Fibroblast of the aortic adventitia (primary cell): ENCODE results near the gene TMEM191C. TPM values are rescaled to one million over a fixed set of nuclear protein-coding genes. Genes with fewer than 3 reads are reported as not detected.
"Not testable (repeated sequence)": the region's sequence is repeated elsewhere in the genome, so short reads cannot be mapped to it uniquely, and the experiment has no call there.

Experiments
- DNase-seq: peaks from one replicate; pipeline ENCODE4 v3.0.0-alpha.2; 2010; ENCODE audit warnings: low read depth
- H3K4me3 ChIP-seq: 2 replicates; pipeline ENCODE4 v1.5.1; 2011; ENCODE audit warnings: low read depth, mild to moderate bottlenecking, control low read depth, low read length, moderate library complexity
- total RNA-seq: library from RNA; depleted of rRNA; stranded (reverse); fragments of >200 nt; gene quantifications from 2 replicates; pipeline ENCODE4 v1.2.3, GENCODE V29; 2012; ENCODE audit warnings: low replicate concordance

The TMEM191C gene
- total RNA-seq, 1 donor: 0.45 TPM

DNA sequence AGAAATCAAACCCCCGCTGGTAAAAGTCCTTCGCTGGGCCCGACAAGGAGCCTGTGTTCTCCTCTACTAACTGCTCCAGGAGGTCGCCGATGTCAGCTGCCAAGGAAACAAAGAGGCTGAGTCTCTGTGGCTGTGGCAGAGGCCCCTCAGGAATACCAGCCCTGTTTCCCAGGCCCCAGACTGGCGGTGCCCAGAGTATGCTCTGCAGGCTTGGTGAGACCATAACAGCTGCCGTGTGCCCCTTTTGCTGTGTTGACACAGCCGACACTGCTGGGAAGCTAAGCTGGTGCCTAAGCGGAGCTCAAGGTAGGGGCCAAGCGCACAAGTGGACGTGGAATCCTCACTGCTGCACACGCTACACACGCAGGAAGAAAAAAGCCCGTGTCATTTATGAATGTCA lies 16.9 kb downstream of the TMEM191C start:
- not testable (repeated sequence) for DNase-seq

DNA sequence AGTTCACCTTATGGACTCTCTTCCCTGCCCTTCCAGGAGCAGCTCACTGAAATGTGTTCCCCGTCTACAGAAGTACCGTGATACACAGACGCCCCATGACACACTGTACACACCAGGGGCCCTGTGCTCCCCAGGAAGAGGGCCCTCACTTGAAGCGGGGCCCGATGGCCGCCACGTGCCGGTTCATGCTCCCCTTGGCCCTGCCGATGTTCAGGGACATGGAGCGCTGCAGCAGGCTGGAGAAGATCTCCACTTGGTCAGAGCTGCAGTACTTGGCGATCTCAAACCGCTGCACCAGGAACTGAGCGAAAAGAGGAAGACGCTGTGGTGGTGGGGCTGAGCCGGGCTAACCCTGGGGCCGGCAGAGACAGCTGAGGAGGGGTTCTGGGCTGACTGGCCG lies 20.5 kb downstream of the TMEM191C start:
- H3K4me3 ChIP-seq, DNase-seq: not testable (repeated sequence)

More for the DNA sequence above, 16.9 kb downstream of the TMEM191C start:
- not testable (repeated sequence) for H3K4me3 ChIP-seq

DNA sequence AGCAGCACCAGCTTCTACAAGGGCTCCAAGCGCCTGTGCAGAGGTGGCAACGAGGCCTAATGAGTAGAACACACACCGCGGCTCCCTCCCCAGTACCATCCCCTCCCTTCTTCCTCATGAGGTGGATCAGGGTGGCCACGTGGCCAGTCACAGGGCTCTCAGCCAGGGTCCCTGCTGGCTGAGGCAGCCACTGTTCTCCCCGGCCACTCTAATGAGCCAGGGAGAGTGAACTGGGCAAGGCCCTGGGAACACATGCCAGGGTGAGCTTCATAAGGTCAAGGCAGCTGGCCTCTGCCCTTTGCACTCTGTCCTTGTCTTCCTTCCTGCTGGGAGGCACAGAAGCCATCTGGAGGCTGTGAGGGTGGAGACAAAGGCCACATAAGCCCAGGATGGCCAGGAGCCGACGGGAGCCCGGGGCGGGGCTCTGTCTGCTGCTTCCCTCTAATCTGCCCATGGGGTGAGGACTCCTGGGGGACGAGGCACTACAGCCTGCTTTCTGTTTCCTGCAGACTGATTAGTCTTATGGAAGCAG lies 22.0 kb downstream of the TMEM191C start:
- not testable (repeated sequence) for H3K4me3 ChIP-seq, DNase-seq

DNA sequence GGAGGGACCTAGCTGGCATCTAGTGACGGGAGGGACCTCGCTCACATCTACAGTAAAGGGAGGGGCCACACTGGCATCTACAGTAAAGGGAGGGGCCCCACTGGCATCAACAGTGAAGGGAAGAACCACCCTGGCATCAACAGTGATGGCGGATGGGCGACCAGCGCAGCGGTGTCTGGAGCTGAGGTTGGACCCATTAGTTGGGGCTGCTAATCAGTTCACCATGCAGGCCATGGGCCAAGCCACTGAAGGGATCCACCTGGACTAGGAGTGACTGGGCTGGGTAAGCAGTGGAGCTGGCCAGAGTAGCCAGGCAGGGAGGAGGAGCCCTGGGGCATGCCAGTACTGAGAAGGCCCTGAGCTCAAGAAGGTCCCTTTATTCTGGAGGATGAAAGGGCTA lies 23.4 kb downstream of the TMEM191C start:
- not testable (repeated sequence) for H3K4me3 ChIP-seq, DNase-seq

DNA sequence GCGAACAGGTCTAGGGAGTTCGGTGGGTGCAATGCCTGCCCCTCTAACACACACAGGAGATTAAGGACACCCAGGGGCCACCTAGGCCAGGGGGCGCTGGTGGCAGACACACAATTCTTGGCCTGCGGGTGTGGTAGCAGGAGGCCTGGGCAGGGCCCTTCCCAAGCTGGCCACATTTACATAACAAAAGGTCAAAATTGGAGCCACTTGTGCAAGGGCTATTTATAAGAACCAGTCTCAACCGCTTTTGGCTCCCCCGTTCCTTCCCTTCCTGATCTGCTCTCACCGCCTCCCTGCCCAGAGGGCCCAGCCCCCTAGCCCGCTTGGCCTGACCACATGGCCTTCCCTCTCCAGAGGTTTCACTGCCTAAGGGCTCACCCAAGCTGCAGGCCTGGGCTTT lies 25.1 kb downstream of the TMEM191C start:
- not testable (repeated sequence) for DNase-seq, H3K4me3 ChIP-seq

DNA sequence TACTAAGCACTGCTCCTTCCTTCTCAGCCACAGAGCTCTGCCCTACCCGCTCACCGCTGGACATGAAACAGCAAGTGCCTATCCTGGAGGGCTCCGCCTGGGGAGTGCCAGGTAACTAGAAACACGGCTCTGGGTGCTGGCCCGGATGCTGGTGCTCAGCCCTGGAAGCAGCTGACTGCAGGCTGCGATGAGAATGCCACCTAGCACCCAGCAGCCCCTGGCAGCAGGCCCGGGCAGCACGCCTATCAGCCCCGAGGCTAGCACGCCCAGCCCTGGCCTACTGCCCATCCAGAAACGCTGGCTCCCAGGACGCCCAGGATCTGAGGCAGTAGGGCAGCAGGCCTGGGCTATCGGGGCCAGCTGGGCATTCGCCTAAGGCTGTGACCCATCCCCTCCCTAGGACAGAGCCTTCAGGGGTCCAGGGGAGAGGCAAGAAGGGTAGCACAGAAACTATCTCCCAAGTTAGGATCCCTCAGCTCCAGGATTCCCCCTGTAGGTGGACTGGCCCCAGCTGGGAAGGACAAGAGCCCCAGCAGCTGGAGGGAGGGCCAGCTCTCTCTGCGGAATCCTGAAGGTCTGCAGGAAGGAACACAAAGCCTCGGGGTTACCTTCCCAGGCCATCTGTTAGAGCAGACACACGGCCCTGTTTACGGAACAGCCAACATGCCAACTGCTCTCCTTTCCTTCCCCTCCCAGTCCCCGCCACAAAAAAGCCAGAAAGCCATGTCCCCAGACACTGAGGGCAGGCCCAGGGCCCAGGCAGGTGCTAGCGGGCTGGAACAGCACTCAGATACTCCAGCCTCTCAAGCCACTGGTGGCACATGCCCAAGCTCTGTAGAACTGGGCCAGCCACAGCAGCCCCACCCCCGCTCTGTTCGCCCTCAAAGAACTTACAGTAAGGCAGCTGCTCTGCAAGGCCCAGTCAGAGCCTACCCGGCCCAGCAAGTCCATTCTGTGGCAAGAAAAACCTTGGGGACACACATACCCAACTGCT lies 26.9 kb downstream of the TMEM191C start:
- not testable (repeated sequence) for DNase-seq, H3K4me3 ChIP-seq

DNA sequence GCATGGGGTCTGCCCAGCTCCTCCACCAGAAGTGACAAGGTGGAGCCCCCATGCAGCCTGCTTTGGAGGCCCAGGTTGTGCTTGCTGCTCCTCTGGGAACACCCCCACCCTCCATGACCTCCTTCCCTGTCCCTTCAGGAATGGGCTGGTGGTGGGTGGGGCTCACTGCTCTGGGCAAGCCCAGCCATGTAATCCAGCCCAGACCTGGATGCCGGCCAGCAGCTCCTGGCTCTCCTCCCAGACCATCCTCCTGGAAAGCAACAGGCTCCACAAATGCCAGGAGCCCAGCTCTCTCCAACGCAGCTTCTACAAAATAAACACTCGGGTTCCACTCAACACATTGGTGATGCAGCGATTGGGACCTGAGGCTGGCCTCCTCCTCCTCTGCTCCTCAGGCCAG lies 30.8 kb downstream of the TMEM191C start:
- H3K4me3 ChIP-seq, DNase-seq: not testable (repeated sequence)

DNA sequence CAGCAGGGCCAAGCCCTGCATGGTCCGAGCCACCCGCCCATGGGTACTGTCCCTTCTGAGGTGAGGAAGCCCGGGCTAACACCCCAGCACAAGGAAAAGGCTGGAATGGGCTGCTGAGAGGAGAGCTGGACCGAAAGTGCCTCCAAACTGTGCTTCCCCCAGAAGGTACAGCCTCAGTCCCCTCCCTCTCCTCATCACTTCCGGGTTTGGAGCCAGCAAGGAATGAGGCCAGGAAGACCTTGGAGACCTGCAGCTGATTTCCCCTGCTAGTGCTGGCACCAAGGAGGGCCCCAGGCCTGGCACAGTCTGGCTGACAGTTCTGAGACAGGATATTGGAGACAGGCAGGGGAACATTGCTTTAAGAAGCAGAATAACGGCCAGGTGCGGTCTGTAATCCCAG lies 31.3 kb downstream of the TMEM191C start:
- H3K4me3 ChIP-seq, DNase-seq: not testable (repeated sequence)

DNA sequence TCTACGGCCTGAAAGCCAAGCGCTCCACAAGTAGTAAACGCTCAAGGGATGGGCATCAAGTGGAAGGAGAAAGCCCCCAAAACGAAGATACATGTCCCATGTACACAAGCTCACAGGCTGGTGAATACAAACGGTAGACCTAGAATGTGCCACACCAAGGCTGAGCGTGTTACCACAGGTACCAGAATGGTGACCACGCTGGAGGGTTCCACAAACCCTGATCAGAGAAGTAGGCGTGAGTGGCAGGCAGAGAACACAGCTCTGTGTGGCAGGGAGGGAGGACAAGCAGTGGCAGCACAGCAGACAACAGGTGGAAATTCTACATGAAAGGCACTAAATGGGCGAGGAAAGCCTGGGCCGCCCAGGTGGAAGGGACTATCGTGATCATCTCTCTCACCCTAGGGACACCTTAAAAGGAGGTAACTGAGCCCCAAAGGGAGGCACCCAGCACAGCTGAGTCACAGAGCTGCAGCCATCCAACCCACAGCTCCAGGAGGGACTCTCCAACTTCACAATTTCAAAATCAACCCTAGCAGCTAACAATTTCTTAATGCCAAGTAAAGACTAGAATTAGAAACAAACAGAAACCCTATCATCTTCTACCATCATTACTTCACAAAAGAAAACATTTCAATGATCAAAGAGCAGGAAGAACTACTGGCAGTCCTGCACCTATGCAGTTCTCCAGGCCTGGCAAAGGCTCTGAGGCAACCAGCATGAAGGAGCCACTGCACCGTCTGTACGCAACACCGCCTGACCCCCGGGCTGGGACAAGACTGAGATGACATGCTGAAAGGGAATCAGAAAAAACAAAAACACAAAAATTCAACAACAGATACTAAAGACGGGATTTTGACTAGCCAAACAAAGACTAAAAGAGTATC lies 32.7 kb downstream of the TMEM191C start:
- DNase-seq, H3K4me3 ChIP-seq: not testable (repeated sequence)

DNA sequence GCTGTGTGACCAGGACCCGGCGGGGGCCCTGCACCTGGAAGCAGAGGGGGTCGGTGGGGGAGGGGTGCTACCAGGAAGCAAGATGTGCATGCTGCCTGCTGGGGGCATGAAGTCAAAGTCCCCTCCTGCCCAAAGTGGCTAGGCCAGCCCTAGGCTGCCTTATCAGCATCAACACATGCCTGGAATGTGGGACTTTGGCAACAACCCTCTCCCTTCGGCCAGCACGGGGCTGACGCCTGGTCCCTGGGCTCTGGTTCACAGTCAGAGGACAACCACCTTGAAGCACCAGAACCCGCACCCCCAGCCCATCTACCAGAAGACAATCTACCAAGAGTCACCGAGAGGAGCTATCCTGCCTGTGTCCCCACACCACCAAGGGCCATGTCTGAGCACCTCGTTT lies 43.2 kb downstream of the TMEM191C start:
- H3K4me3 ChIP-seq, DNase-seq: not testable (repeated sequence)

DNA sequence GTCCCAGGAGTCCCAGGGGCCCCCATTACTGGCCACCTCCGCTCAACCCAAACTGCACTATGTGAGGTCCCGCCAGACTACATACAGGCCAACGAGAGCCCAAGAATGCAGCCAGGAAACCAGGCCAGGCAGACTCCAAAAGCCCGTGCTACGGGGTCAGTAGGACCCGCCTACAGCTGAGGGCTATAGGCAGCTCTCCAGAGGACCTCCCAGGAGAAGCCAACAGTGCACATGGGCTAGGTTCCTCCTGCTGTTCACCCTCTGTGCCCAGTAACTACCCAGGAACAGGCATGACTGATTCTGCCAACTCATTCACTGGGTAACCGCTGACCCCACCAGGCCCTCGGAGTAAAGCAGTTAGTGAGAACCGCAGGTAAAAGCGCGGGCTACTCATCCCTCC lies 44.8 kb downstream of the TMEM191C start:
- not testable (repeated sequence) for DNase-seq, H3K4me3 ChIP-seq

DNA sequence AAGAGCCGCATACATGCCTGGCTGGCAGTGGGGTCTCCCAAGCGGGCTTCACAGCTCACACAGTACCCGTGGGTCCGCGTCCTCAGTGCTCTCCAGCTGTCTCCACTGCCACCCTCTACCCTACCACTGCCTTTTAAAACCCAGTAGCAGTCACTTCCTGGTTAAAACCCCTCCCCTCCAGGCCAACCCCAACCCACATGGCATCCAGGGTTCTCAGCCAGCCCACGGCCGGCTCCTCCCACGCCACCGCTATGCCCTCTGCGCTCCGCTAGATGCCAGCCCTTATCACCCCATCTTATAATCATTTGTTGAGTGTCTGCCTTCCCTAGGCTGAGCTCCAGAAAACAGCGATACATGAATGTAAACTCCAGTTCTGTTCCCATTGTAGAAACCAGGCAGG lies 46.9 kb downstream of the TMEM191C start:
- not testable (repeated sequence) for H3K4me3 ChIP-seq, DNase-seq

DNA sequence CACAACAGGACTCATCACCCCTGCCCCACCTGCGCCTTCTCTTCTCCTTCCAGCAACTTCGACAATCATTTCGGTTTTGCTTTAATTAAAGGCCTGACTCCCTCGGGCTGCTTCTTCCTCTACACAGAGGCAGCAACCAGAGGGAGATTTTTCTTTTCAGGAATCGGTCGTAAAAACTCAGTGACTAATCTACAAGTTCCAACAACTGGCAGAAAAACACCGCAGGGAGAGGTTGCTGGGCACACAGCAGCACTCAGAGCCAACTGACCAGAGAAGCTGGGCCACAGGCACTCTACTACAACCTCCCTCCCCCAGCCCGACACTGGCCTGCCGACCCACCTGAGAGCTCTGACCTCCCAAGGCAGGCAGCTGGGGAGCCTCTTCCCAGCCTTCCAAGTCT lies 48.0 kb downstream of the TMEM191C start:
- H3K4me3 ChIP-seq, DNase-seq: not testable (repeated sequence)

DNA sequence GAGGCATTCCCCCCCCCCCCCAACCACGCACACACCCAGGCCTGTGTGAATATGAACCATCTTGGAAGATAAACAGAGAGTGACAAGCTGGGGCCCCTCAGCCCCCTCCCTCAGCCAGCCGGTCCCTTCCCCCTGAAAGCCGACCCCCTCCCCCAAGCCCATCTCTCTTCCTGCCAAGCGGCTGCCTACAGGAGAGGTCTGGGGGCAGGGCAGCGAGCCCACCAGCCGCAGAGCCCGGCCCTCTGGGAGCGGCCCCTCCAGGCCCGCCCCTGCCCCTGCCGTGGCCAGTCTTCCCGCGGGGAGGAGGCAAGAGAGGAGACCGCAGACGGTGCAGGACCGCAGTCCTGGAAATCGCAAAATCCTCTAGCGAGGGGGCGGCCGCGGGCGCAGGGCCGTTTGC lies 49.3 kb downstream of the TMEM191C start:
- not testable (repeated sequence) for DNase-seq, H3K4me3 ChIP-seq

DNA sequence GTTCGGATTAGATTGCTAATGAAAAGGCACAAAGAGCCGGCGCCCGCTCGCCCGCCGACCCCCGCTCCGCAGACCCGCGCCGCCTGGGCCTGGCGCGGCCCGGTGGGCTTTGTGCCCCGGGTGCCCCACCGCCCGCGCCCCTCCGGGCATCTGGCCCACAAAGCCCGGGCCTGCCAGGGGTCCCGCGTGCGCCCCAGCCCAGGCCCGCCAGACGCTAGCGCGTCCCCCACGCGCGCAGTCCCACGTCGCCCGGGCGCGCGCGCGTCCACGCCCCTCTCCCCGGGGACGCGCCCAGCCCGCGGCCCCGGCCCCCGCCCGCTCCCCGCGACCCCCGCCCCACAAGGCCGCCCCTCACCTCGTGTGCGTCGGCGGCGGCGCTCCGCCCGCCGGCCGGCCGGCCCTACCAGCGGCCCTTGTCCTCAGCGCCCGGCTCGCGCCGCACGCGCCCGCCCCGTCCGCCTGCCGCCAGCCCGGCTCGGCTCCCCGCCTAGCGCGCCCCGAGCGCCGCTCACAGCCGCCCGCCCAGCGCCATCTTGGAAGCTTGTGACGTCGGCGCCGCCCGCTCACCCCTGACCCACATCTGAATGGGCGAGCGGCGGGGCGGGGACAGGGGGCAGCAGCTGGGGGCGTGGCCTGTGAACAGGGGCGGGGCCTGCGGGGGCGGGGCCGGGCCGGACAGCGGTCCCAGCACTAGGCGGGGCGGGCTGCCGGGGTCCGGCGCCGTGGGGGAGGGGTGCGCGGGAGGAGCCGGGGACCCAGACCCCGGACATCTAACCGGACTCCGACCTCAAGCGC lies 50.0 kb downstream of the TMEM191C start:
- H3K4me3 ChIP-seq, DNase-seq: not testable (repeated sequence)
